B cell (primary cell): Measurements from ENCODE around the gene YPEL3. TPM values are rescaled to one million over a fixed set of nuclear protein-coding genes. Genes with fewer than 3 reads are reported as not detected.

Experiments used
- ATAC-seq: fragments of 200-7000 bp; cut with Tn5 transposase; one replicate; pipeline ENCODE4 v1.10.0; 2021; ENCODE audit warnings: low read depth, mild to moderate bottlenecking, moderate number of reproducible peaks, moderate library complexity
- CTCF ChIA-PET: fragments of 350-600 bp; sonication (Branson Sonifier 250); formaldehyde crosslinking; loops from one replicate; lab custom pipeline; 2021; ENCODE audit warnings: antibody characterized with exemption, inconsistent platforms; lab: Charles Lee
- POLR2A ChIA-PET: fragments of 350-600 bp; sonication (Branson Sonifier 250); formaldehyde crosslinking; loops from one replicate; lab custom pipeline; 2021; ENCODE audit warnings: antibody characterized with exemption; lab: Charles Lee
- DNase-seq: peaks from one replicate; pipeline ENCODE4 v3.0.0; 2013
- H2AFZ ChIP-seq: 2 replicates; pipeline ENCODE4 v1.6.1; 2012; ENCODE audit warnings: mild to moderate bottlenecking, low read depth, low read length; ENCODE audit not compliant: insufficient read depth, poor library complexity, severe bottlenecking
- H3K27ac ChIP-seq, 2 donors: 1 replicate in 1 of 2; 2 replicates in 1 of 2; pipeline ENCODE4 v1.5.1; 2012 to 2013; ENCODE audit warnings: low read length in 2 of 2, mild to moderate bottlenecking in 2 of 2, moderate library complexity in 1 of 2
- H3K27me3 ChIP-seq, 4 experiments: fragments of 200-600 bp in 1 of 4; sonication (generic) in 1 of 4; replicated peaks in 1 of 4; 1 replicate in 2 of 4; 2 replicates in 2 of 4; pipeline versions ENCODE4 v1.6.1 to v1.7.0; 2013 to 2016; ENCODE audit warnings: low read length in 3 of 4, mild to moderate bottlenecking in 2 of 4, mixed read lengths in 1 of 4, moderate library complexity in 1 of 4; ENCODE audit not compliant: insufficient read depth in 4 of 4, control insufficient read depth in 3 of 4; ENCODE audit errors: control extremely low read depth in 1 of 4
- H3K36me3 ChIP-seq, 2 experiments: replicated peaks in 1 of 2; 1 replicate in 1 of 2; 2 replicates in 1 of 2; pipeline versions ENCODE4 v1.6.1 to v1.7.1; 2013; ENCODE audit warnings: low read length in 1 of 2; ENCODE audit not compliant: insufficient read depth in 2 of 2, control insufficient read depth in 1 of 2; ENCODE audit errors: control extremely low read depth in 1 of 2, extremely low read depth in 1 of 2
- H3K4me1 ChIP-seq, 2 donors: fragments of 200-600 bp in 1 of 2; sonication (generic) in 1 of 2; 1 replicate in 1 of 2; 2 replicates in 1 of 2; pipeline versions ENCODE4 v1.5.1 to v1.6.1; 2013 to 2017; ENCODE audit warnings: low read length in 2 of 2; ENCODE audit not compliant: control insufficient read depth in 2 of 2, insufficient read depth in 2 of 2
- H3K4me2 ChIP-seq: replicated peaks from 2 replicates; pipeline ENCODE3; 2012; ENCODE audit warnings: mild to moderate bottlenecking, low read depth, low read length; ENCODE audit not compliant: poor library complexity, severe bottlenecking
- H3K4me3 ChIP-seq, 5 experiments: fragments of 200-600 bp in 1 of 5; sonication (generic) in 1 of 5; 1 replicate in 3 of 5; 2 replicates in 2 of 5; pipeline versions ENCODE4 v1.5.1 to v1.7.0; 2011 to 2016; ENCODE audit warnings: low read length in 4 of 5, mild to moderate bottlenecking in 4 of 5, low read depth in 2 of 5, control low read depth in 1 of 5, moderate library complexity in 1 of 5; ENCODE audit not compliant: insufficient read depth in 1 of 5; ENCODE audit errors: control extremely low read depth in 1 of 5, extremely low read depth in 1 of 5
- H3K79me2 ChIP-seq: fragments of 200-600 bp; sonication (generic); one replicate; pipeline ENCODE4 v1.6.0; 2016; ENCODE audit warnings: low read length; ENCODE audit not compliant: control insufficient read depth, insufficient read depth
- H3K9ac ChIP-seq: fragments of 200-600 bp; sonication (generic); 2 replicates; pipeline ENCODE4 v1.6.1; 2017; ENCODE audit warnings: mild to moderate bottlenecking, low read length, moderate library complexity
- H3K9me3 ChIP-seq, 3 donors: one replicate each; pipeline versions ENCODE4 v1.6.1 to v1.7.1; 2013; ENCODE audit warnings: low read length in 2 of 3; ENCODE audit not compliant: control insufficient read depth in 2 of 3, insufficient read depth in 1 of 3; ENCODE audit errors: control extremely low read depth in 1 of 3
- H4K20me1 ChIP-seq: 2 replicates; pipeline ENCODE4 v1.6.0; 2012; ENCODE audit warnings: mild to moderate bottlenecking, low read length; ENCODE audit not compliant: insufficient read depth, control insufficient read depth, poor library complexity, severe bottlenecking
- H3K27ac Mint-ChIP-seq: one replicate; pipeline ENCODE4 v1.8.0; 2021; ENCODE audit warnings: mixed read lengths
- H3K27me3 Mint-ChIP-seq: one replicate; pipeline ENCODE4 v1.8.0; 2021; ENCODE audit warnings: mixed read lengths
- H3K4me1 Mint-ChIP-seq: one replicate; pipeline ENCODE4 v1.8.0; 2021; ENCODE audit warnings: mixed read lengths
- H3K4me3 Mint-ChIP-seq: one replicate; pipeline ENCODE4 v1.8.0; 2021; ENCODE audit warnings: mixed read lengths
- H3K9me3 Mint-ChIP-seq: one replicate; pipeline ENCODE4 v1.8.0; 2022; ENCODE audit warnings: mixed read lengths; ENCODE audit not compliant: insufficient read depth
- CTCF ChIP-seq: fragments of 200-600 bp; IDR thresholded peaks from one replicate; pipeline ENCODE4 v1.8.0; 2022; ENCODE audit warnings: antibody characterized with exemption, mild to moderate bottlenecking
- EZH2 ChIP-seq: IDR thresholded peaks from 2 replicates; pipeline ENCODE4 v1.6.1; 2012; ENCODE audit warnings: borderline replicate concordance, low read depth, mild to moderate bottlenecking, moderate library complexity, low read length; ENCODE audit not compliant: insufficient read depth, poor library complexity, severe bottlenecking
- WGBS: methylation state at CpG from one replicate; pipeline ENCODE4 v1.1.5; 2013; ENCODE audit warnings: missing lambda C conversion rate; ENCODE audit not compliant: insufficient coverage; 5-methylcytosine and 5-hydroxymethylcytosine counted together
- intact Hi-C: fragments of 100-400 bp; cut with micrococcal nuclease; formaldehyde crosslinking; loops from one replicate; pipeline ENCODE4 v1.10.0; 2022
- polyA plus RNA-seq: library from polyadenylated mRNA; depleted of rRNA; stranded (reverse); fragments of >200 nt; gene quantifications from 2 replicates; pipeline ENCODE4 v1.2.3, GENCODE V29; 2012
- total RNA-seq, 2 donors: library from RNA; stranded (reverse); fragments of 120-200 nt in 1 of 2; gene quantifications; 1 replicate in 1 of 2; 2 replicates in 1 of 2; pipeline versions ENCODE4 v1.2.3 to v1.2.4, GENCODE V29; 2013 to 2022

Gene YPEL3
- total and polyA plus RNA-seq, 2 donors (not counting 1 experiment from before 2014, with no cell fraction given): 314 to 414 TPM

- Mint-ChIP-seq H3K4me1 (peaks cover 31% of the 10 kb centered on the region), H3K4me3 (peak overlapping the region; percentile 100), H3K27me3 (no peaks in the 10 kb centered on the region), H3K9me3 (no peaks in the 10 kb centered on the region), H3K27ac (peak overlapping the region; percentile 99)
- intact Hi-C loops: loop anchor here (10.0 kb wide), 2 partner anchors 308 to 628 kb away; partner anchors contain the start of genes MYL11, SRCAP and TBC1D10B
- Histone ChIP-seq H3K27me3 (no peaks in the 10 kb centered on the region), H3K27ac (peak overlapping the region; percentile 82 to 88), H3K4me1 (peaks cover 16 to 42% of the 10 kb centered on the region in 2 donors), H3K9ac (peak overlapping the region; percentile 73), H3K4me2 (peak overlapping the region; percentile 95), H3K4me3 (peak overlapping the region; percentile 64 to 96 (median 87)), H3K79me2 (peaks cover 53% of the 10 kb centered on the region), H3K9me3 (no peaks in the 10 kb centered on the region), H4K20me1 (peaks cover 48% of the 10 kb centered on the region), H3K36me3 (peaks cover 15 to 48% of the 10 kb centered on the region in 2 experiments), H2AFZ (no peak overlapping the region)
- ChIA-PET CTCF (interaction anchor here (0.6 to 3.4 kb wide), 8 partner anchors 10 to 46 kb away, joined by 3 to 18 read pairs (median 4); partner anchors contain the start of genes GDPD3, TBX6 and YPEL3), POLR2A (interaction anchor here (0.6 to 3.0 kb wide), 6 partner anchors 10 to 1755 kb away, joined by 3 to 61 read pairs (median 7); partner anchors contain the start of genes CORO1A, TBX6 and YPEL3)
- DNase-seq (no peak), ATAC-seq (no peak)
- TF ChIP-seq EZH2 (no peak), CTCF (no peak)
- WGBS: 85% methylated on average over 10 of the region's 21 CpGs
These were observed 29.0 kb downstream of the YPEL3 start for GRCh38 chr16:30066761-30067583.
